ENCODE results near the gene KCNJ10.
A peak's percentile ranks its signal among the peaks of the same experiment; 100 is the strongest.

KCNJ10 gene

GRCh38 chr1:160024195-160024905 lies 45.6 kb downstream of the KCNJ10 start:
- no peak for DNase-seq (ENCODE audit: low read depth, low spot score)

- no peak for DNase-seq (ENCODE audit: low read depth, low spot score)
Observed at GRCh38 chr1:160022330-160023310, 47.3 kb downstream of the KCNJ10 start.

GRCh38 chr1:160021376-160022074 lies 48.4 kb downstream of the KCNJ10 start:
- no peak for DNase-seq (ENCODE audit: low read depth, low spot score)

DNA sequence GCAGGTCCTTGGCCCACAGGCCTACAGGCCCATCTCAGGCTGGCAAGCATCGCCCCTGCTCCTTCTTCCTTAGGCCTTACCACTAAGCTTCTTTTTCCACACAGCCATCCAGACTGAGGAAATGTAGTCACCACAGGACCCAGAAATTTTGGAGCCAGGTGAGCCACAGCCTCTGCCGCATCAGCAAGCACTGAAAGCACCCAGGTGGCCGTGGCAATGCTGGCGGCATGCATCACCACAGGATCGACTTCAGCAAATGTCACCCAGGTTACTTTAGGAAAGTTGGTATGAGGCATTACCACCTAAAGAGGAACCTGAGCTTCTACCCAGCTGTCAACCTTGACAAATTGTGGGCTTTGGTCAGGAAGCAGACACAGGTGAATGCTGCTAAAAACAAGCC lies 49.8 kb downstream of the KCNJ10 start:
- no peak for DNase-seq (ENCODE audit: low read depth, low spot score)

- DNase-seq (ENCODE audit: low read depth, low spot score): no peak
Observed at GRCh38 chr1:160018900-160019299, 51.1 kb downstream of the KCNJ10 start.

DNA sequence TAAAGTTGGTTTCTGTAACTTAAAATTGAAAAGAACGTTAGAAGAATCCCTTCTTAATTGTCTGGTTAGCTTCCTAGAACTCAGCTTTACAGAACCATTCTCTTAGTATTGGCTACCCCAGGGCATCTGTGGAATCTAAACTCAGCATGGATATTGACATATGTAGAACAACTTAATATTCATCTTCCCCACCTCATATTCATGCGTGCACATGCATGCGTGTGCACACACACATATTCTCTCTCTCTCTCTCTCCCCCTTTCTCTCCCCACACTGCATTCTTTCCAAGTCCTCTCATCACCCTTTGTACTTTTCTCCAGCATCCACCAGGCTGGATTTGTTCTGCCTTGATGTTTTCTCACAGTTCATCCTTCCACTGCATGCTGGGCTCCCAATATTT lies 51.6 kb downstream of the KCNJ10 start:
- DNase-seq (ENCODE audit: low read depth, low spot score): no peak

GRCh38 chr1:160017592-160017991 lies 52.4 kb downstream of the KCNJ10 start:
- DNase-seq (ENCODE audit: low read depth, low spot score): no peak

DNA sequence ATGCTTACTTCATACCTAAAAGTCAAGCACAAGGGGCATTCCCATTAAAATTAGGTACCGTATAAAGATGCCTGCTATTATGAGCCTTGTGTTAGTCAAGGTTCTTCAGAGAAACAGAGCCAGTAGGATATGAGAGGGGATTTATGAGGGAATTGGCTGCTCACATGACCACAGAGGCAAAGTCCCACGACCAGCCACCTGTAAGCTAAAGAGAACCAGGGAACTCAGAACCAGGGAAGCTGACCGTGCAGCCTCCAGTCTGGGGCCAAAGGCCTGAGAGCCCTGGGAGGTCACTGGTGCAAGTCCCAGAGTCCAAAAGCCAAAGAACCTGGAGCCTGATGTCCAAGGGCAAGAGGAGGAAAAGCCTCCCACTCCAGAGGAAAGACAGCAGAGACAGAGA lies 58.2 kb downstream of the KCNJ10 start:
- no peak for DNase-seq (ENCODE audit: low read depth, low spot score)

- DNase-seq (ENCODE audit: low read depth, low spot score): no peak
Observed at GRCh38 chr1:160009801-160010200, 60.2 kb downstream of the KCNJ10 start.

DNA sequence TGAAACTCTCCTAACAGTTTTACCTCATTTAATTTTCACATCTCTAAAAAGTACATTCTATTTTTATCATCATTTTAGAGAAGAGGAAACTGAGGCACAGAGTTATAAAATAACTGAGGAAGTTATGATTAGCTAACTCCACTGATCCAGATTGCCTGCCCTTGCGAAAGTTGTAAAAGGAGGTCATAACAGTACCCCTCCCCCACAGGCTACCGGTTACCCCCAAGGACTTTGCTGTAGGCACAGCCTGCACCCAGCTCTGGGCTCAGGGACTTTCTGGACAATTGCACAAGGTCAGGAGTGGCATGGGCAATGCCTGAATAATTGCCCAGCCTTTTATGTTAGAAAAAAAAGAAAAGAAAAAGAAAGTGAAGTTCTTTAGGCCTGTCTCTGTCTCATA lies 60.9 kb downstream of the KCNJ10 start:
- DNase-seq (ENCODE audit: low read depth, low spot score): no peak

- no peak for DNase-seq (ENCODE audit: low read depth, low spot score)
Observed at GRCh38 chr1:160007577-160008200, 62.3 kb downstream of the KCNJ10 start.

GRCh38 chr1:160006312-160006940 lies 63.5 kb downstream of the KCNJ10 start:
- peak; percentile 23 for DNase-seq (ENCODE audit: low read depth, low spot score)

GRCh38 chr1:160005070-160005469 lies 64.9 kb downstream of the KCNJ10 start:
- no peak for DNase-seq (ENCODE audit: low read depth, low spot score)

DNA sequence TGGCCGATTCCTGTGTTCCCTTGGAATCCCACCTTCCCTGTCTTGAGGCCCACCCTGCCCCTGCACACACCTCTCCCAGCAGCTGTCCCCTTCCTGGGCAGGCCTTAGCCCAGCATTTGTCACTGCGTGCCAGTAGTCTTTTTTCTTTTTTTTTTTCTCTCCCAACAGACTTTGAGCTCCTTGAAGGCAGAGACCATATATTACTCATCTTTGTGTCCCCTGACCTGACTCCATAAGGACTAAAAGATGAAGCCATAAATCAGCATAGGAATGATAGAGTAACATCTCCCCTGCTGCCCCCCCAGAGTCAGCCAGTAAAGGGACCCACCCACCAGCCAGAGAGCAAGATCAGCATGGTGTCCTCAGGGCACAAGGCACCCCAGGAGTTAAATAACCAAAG lies 65.5 kb downstream of the KCNJ10 start:
- no peak for DNase-seq (ENCODE audit: low read depth, low spot score)

DNA sequence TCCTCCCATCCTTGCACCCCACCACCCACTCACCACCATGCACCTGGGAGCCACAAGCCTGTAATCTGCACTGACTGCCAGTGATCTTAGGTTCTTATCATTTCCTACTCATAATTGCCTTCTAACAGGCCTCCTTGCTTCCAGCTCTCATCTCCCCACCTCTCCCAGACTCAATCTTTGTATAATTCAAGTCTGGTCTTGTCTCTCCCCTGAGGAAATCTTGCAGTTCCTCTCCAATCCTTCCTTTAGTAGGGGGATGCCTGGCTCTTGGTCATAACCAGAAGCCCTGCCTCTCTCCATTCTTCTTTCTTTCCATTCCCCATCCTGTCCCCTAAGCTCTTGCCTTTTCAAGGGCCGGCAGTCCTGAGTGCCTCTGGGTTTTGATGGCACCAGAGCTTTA lies 66.0 kb downstream of the KCNJ10 start:
- DNase-seq (ENCODE audit: low read depth, low spot score): no peak

DNA sequence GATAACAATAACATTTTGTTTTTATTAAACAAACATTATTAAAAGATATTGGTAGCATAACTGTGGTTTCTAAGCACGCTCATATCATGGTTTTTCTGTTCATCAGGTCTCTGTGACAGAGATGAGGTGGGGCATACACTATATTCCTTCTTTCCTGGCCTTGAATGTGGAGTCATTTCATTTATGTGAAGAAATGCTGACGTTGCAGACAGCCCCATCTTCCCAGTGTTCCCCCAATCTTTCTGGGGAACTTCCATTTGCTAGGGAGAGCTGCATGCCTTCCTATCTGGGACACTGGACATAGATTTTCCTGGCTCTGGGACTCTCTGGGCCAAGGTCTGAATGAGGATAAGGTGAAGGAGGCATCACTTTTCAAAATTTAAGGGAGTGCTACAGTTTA lies 68.5 kb downstream of the KCNJ10 start:
- DNase-seq (ENCODE audit: low read depth, low spot score): no peak

GRCh38 chr1:159999204-159999603 lies 70.8 kb downstream of the KCNJ10 start:
- DNase-seq (ENCODE audit: low read depth, low spot score): no peak

- DNase-seq (ENCODE audit: low read depth, low spot score): no peak
Observed at GRCh38 chr1:159996653-159997052, 73.3 kb downstream of the KCNJ10 start.

DNA sequence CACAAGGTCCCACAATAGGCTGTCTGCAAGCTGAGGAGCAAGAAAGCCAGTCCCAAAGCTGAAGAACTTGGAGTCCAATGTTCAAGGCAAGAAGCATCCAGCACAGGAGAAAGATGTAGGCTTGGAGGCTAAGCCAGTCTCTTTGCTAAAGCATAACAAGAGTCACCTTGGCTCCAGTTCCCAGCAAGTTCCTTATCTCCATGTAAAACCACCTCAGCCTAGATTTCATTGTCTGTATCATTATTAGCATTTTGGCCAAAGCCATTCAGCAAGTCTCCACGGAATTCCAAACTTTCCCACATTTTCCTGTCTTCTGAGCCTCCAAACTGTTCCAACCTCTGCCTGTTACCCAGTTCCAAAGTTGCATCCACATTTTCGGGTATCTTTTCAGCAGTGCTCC lies 75.1 kb downstream of the KCNJ10 start:
- no peak for DNase-seq (ENCODE audit: low read depth, low spot score)

DNA sequence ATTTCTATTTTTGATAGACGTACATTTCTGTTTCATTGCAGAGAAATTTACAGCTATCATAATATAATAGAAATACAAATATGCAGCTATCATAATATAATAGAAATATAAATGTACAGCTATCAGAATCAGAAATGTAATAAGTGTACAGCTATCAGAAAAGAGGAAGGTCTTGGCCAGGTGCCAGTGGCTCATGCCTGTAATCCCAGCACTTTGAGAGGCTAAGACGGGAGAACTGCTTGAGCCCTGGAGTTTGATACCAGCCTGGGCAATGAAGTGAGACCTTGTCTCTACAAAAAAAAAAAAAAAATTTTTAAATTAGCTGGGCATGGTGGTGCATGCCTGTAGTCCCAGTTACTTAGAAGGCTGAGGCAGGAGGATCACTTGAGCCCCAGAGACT lies 76.0 kb downstream of the KCNJ10 start:
- no peak for DNase-seq (ENCODE audit: low read depth, low spot score)

DNA sequence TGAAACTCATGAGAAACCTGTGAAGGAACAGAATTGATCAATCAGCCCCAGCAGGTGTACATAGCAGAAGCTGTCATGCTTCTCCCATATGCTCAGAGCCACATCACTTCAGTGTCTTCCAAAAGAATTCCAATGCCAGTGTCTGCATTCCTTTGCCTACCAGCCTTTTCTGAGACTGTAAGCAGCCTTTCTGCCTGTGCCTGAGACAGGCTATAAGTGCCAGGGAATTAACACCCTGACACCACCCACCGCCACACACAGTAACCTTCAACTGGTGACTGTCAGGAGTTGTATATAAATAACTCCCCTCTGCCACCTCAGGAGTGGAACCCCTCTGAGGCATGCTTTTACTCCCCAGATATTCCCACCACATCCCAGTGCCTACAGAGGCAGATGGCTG lies 77.8 kb downstream of the KCNJ10 start:
- no peak for DNase-seq (ENCODE audit: low read depth, low spot score)

Measured in smooth muscle cell of the brain vasculature (primary cell).